NCI-H1417 (cell line): ENCODE measurements around the gene GDI1.

Source experiments
- DNase-seq, 3 experiments: peaks; one replicate each; lab custom pipeline; 2025; lab: John Stamatoyannopoulos, UW

GDI1 gene

DNA sequence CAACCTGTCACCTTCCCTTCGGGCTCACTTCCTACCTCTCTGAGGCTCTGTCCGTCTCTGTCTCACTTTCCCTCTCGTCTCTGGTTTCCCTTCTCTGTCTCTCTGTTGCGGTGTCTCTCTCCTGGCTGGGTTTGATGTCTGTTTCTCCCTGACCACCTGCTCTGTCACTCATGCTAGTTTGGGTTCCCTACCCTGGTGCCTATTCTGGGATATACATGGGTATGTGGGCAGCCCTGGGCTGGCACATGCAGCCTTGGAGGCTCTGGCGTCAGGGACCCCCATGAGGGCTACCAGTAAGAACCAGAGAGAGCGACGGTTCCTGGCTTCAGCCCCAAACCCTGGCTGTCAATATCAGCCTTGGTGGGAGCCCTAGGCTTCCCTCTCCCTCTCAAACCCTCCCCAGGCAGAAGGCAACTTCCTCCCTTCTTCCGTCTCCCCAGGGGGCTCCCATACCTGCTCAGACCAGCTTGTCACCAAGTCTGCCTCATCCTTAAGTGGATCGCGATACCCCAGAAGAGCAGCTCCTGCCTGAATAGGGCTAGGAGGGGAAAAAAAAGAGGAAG is 28.2 kb upstream of the GDI1 start:
- DNase-seq, result no peak

DNA sequence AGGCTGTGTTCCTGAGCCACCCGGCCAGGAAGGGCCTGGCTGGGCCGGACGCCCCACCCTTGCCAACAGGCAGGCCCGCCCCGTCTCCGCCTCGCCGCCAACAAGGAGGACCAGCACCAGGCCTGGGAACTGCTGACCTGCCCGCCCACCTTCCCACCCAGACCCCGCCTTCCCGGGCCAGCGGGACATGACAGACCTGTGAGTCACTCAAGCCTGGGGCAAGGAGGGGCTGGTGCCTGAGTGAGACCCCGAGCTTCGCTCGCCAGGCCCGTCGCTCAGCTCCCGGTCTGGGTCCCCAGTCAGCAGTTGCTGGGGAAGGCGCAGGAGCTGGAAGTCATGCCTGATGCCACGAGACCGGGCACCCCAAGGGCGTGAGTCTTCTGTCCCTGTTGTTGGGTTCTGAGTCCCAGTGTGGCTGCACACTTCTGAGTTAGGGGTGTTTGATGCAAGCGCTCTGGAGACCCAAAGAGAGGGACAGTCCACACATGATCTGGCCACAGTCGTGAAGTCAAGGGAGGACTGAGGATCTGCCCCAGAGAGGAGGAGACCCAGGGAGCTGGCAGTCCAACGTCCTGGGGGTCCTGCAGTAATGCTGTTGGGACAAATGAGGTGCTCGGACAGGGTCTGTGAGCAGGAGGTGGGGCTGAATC is 27.6 kb upstream of the GDI1 start, which contains the start of gene DNASE1L1:
Gene DNASE1L1 (minus strand): TSS at position 33 of the 650 bp plus-strand sequence. CDS start 3,686 bp downstream, outside the sequence.
- no peak for DNase-seq

DNA sequence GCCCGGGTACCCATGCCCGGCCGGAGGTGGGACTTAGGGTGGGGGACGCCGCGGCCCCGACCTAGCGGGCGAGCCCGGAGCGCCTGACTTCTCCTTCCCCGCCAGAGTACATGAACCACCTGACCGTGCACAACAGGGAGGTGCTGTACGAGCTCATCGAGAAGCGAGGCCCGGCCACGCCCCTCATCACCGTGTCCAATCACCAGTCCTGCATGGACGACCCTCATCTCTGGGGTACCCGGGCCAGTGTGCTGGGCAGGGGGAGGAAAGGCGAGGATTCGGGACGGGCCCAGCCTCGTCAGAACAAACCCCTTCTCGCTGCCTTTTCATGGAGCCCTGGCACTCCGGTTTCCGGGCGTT is 25.0 kb upstream of the GDI1 start:
- peak; percentile 62 to 75 (median 72) for DNase-seq

DNA sequence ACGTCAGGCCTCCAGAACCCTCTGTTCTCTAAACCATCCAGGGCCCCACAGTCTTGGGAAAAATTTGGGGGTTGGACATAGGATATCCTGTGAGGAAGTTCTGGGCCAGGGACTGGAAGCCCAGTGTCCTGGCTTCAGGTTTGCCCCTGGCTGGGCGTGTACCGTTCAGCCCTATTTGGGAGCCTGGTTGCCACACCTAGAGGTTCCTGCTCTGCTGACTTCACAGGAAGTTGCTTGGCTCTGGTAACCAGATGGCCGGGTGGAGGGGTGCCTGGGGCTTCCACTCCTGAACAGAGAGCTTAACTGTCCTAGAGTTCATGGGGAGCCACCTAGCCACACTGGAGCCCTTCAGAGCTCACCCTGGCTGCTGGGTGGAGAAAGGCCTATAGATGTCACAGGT is 24.5 kb upstream of the GDI1 start:
- DNase-seq, result no peak

DNA sequence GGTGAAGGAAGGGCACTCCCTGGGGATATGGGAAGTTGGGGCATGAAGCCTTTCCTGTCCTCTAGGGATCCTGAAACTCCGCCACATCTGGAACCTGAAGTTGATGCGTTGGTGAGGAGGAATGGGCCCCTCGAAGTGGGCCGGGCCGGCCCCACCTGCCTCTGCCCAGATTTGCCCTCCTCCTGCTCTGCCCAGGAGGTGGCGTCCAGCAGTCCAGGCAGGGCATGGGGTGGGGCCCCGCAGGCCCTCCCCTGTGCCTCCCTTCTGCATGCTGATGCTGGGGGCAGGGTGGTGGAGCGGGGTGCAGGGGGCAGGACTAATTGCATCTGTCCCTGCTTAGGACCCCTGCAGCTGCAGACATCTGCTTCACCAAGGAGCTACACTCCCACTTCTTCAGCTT is 23.8 kb upstream of the GDI1 start:
- DNase-seq, result no peak

DNA sequence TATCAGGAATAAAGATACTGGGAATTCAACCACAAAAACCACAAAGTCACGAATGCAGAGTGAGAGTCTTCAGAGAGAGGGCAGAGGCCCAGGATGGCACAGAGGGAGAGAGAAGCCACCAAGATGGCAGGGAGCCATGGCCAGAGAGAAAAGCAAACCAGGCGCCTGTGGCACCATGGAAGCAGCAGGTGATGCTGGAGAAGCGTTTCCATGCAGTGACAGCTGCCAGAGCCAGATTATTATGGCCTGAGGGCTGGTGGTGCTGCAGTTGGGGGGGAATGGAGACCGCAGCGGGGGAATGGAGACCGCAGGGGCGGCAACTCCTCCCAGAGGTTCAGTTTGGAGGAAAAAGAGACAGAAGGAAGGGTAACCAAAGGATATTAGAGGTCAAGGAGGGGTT is 19.8 kb upstream of the GDI1 start:
- peak in 1 of 3 experiments; percentile 32 for DNase-seq

DNA sequence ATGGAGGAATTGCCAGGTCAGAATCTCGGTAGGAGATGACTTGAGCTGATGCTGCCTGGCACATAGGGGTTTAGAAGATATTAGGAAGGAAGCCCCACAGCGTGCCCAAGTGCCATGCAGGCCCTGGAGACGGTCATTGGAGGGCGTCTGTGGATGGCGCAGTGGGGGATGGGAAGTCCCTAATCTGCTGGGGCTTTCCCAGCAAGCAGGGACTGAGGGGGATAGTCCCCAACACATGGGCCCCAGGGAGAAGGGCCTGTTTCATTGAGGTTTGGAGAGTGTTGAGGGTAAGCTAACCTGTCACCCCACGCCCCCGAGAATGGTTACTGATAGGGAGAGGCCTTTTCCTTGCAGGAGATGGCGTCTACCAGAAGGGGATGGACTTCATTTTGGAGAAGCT is 17.8 kb upstream of the GDI1 start:
- DNase-seq, result no peak

DNA sequence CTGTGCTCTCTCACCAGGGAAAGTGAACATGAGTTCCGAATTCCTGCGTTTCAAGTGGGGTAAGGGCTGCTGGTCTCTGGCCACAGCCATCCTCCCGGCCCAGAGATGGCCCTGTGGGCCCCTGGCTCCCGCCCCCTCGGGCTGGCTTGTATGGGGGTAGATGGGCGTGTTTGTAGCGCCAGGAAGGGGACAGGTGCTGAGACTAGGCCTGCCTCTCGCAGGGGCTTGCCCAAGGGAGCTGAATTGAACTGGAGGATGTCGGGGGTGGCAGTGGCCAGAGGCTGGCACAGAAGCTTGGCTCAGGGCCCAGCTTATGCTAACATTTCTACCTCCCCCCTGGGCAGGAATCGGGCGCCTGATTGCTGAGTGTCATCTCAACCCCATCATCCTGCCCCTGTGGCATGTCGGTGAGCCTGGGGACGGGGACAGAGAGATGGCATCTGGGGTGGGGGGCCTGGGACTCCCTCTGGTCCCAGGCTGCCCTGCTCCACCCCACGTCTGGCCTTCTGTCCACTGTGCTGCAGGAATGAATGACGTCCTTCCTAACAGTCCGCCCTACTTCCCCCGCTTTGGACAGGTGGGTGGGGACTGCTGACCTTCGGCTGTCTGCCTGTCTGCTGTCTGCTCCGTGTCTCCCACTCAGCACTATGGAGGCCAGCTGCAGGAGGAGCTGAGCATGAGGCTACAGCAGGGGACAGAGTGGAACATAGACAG is 17.1 kb upstream of the GDI1 start:
- DNase-seq, result peak in 1 of 3 experiments; percentile 29

DNA sequence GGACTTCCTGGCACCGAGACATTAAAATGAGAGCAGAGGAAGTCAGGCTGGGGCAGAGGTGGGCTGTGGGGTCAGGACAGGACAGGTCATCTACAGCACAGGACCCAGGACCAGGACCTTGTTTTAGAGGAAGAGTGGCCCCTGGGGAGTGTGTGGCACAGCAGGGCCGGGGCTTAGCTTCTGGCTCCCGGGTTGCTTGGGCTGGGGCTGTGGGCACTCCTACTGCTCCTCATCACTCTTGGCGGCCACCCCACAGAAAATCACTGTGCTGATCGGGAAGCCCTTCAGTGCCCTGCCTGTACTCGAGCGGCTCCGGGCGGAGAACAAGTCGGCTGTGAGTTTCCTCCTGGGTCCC is 16.6 kb upstream of the GDI1 start:
- DNase-seq, result no peak

DNA sequence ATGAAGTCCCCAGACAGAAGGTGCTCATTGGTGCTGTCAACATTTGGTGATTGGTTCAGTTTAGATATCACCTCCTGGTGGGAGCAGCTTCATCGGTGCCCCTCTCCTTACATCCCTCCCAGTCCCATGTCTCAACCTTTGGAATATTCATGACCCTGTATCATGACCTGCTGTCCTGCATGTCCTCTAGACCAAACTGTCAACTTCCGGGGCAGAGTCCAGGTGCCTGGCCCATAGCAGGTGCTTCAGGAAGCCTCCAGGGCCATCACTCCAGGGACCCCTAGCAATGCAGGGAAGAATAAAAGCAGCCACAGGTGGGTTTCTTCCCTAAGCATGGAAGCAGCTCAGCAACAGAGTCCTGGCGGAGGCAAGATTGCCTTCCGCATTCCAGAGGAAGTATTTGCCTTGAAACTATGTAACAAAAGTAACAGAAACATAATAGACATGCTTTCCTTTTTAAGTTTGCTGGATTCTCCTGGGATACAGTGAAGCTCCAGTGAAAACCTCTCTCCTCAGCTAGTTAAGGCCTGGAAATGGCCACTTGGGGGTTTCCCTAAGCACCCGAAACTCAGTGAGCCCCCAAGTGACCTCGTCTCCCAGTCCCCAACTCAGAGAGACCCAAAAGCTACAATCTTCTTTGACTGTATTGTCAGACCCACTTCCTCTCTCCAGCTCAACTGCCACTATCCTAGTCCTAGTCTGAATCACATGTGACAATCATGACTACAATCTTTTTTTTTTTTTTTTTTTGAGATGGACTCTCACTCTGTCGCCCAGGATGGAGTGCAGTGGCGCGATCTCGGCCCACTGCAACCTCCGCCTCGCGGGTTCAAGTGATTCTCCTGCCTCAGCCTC is 9.8 kb upstream of the GDI1 start:
- no peak for DNase-seq

DNA sequence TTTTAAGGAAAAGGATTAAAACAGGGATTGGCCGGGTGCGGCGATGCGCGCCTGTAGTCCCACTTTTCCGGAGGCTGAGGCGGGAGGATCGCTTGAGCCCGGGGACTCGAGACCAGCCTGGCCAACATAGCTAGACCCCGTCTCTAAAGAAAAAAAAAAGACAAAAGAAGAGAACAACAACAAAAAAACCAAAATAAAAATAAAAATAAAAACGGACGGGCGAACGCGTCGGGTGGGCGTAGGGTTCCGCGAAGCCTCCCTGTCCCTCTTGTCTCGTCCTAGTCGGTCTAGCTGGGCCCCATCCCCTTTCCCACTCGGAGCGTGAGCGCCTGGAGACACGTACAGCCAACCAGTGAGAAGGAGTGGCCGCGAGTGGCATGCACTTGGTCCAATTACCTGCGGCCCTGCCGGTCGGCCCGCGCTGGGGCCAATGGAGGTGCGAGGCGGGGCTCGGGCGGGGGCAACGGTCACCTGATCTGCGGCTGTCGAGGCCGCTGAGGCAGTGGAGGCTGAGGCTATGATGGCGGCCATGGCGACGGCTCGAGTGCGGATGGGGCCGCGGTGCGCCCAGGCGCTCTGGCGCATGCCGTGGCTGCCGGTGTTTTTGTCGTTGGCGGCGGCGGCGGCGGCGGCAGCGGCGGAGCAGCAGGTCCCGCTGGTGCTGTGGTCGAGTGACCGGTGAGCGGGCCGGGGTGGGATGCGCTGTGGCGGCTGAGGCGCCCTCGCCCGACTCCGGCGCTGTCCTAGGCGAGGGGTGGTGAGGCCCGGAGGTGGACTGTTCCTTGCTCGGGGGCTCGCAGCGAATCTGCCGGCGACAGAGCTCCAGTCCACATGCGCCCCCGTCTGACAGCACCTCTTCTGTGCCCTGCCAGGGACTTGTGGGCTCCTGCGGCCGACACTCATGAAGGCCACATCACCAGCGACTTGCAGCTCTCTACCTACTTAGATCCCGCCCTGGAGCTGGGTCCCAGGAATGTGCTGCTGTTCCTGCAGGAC is 8.5 kb upstream of the GDI1 start, which contains the start of gene ATP6AP1:
Gene ATP6AP1 (plus strand): TSS at position 502 of the 996 bp plus-strand sequence. CDS start 16 bp downstream, at position 518.
- DNase-seq, result peak; percentile 89 to 98 (median 94)

DNA sequence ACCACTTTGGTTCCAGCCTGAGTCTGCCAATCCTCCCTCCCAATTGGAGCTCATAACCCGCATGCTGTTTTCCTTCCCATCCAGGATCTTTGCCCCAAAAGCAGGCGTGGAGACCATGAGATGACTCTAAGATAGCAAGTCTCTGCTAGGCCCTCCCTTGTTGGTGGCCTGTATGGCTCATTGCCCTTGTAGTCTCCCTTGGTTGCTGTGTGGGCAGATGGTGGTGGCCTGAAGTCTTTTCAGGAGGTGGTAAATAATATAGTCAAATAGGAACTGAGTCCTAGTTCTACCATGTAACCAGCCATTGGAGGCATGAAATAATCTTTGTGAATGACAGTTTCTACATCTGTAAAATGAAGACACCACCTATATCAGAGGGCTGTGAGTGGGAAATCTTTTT is 7.2 kb upstream of the GDI1 start:
- DNase-seq, result no peak

DNA sequence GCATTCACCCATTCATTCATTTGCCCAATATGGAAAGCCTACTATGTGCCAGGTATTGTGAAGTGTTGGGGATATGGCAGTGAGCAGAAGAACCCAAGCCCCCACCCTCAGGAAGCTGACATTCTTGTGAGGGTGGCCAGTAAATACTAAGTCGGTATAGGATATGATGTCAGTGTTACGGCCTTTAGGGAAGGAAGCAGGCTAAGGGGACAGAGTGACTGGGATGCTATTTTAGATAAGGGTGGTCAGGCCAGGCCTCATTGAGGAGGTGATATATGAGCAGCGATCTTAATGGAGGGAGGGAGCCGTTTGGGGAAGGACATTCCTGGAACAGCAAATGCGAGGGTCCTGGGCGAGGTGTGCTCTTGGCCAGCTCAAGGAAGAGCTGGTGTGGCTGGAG is 6.5 kb upstream of the GDI1 start:
- no peak for DNase-seq

DNA sequence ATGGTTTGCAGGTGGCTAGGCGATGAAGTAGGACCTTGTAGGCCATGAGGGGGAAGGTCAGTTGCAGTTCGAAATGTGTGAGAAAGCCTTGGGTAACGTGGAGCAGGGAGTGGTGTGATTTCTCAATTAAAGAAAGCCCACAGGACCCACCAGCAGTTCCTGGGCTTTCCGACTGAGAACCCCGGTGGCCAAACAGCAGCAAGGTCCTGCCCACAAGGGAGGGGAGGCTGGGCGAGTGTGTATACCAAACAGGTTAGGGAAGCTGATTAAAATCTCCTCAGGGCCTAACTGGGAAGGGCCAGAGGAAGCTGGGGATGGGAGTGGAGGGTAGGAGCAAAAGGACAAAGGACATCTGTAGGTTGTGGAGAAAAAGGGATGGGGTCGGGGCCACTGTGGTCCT is 6.0 kb upstream of the GDI1 start:
- DNase-seq, result no peak

DNA sequence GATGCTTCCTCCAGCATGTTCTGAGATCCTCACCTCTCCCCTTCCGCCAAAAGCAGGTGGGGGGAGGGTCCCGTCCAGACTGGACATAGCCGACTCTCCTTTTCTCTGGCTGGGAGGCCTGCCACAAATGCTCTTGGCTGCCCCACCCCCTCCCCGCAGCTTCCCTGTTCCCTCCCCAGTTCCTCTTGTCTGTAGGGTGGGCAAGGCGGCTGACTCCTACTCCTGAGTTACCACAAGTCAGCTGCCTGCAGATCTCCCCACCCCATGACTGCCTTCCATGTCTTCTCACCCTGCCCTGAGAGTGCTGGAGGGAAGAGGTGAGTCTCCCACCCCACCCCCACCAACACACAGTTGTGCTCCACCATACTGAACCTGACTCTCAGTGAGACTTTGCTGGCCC is 5.6 kb upstream of the GDI1 start:
- no peak for DNase-seq

DNA sequence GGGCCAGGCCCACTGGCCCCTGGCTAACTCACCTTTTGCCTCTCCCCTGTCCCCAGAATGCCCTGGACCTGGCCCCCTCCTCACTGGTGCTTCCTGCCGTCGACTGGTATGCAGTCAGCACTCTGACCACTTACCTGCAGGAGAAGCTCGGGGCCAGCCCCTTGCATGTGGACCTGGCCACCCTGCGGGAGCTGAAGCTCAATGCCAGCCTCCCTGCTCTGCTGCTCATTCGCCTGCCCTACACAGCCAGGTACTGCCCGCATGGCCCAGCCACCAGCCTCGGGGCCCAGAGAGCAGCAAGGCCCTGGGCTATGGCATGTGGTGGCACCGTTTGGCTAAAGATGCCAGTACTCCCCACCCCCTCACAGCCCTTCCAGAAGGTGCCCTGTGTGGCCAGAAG is 4.7 kb upstream of the GDI1 start:
- no peak for DNase-seq

DNA sequence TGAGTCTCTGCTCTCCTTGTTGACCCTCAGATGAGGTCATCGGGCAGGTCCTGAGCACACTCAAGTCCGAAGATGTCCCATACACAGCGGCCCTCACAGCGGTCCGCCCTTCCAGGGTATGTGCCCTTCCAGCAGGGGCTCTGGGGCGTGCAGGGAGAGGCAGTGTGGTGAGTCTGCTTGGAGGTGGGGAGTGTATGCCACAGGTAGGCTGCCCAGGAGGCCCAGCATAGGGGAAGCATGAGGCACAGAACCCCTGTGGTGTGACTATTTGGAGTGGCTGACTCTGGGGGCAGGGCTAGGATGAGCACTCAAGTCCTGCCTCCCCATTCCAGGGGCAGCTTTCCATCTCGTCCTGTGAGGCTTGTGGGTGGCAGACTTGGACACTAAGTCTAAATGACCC is 3.3 kb upstream of the GDI1 start:
- DNase-seq, result no peak

DNA sequence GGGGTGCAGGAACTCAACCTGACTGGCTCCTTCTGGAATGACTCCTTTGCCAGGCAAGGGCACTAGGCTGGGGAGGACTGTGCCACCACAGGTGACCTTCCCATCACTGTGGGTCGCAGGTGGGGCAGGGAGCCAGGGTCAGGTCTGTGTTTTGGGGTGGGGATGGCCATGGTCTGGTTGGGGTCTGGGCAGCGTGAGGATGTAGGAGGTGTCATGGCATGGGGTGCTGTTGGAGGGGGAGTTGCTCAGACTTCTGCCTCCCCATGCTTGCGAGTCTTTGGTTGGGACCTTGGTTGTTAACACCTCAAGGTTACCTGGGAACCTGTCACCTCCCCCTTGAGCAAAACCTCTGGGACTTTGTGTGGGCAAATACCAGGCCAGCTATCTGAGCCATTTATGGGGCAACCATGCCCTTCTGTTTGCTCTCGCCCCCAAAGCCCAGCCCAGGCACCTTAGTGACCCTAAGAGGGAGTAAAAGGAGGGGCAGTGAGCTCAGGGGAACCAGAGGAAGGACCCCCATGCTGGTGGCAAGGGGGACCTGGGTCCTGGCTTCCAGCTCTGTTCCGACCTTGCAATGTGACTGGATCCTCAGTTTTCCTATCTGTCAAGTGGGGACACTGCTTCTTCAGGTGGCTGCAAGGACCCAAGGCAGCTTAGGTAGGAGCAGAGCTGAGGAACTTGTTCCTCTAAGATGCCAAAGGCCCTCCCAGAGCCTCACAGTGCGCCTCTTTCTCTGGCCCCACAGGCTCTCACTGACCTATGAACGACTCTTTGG is 2.4 kb upstream of the GDI1 start:
- no peak for DNase-seq

DNA sequence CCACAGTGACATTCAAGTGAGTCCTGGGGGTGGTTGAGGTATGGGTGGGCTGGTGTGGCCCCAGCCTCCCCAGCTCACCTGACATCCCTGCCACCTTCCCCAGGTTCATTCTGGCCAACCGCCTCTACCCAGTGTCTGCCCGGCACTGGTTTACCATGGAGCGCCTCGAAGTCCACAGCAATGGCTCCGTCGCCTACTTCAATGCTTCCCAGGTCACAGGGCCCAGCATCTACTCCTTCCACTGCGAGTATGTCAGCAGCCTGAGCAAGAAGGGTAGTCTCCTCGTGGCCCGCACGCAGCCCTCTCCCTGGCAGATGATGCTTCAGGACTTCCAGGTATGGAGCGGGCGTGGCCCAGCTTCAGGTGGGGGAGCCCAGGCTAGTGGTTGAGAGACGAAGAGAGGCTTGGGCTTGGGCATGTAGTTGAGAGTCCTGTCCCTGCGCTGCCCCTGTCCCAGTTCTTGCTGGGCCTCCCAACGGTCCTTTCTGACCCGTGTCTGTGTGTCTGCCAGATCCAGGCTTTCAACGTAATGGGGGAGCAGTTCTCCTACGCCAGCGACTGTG is 1.7 kb upstream of the GDI1 start:
- no peak for DNase-seq

DNA sequence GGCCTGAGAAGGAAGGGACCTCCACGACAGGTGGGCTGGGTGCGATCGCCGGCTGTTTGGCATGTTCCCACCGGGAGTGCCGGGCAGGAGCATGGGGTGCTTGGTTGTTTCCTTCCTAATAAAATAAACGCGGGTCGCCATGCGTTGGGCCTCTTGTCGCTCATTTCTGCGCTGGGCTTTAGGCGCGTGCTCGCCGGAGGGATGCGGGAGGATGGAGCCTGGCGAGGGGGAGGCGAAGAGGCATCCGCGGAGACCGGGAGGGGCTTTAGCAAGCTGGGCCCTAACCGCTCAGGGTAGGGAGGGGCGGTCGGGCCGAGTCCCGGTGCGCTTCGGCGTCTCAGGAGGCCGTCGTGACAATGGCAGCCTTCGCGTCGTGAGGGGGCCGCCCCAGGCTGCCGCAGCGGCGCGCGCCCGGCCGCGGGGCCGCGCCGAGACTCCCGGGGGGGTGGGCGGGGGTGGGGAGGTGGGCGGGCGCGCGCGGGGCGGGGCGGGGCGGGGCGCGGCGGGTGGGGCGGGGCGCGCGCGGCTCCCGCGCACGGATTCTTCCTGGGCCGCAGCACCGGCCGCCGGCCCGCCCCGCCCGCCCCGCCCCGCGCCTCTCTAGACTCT is 476 bp upstream of the GDI1 start:
- DNase-seq, result peak; percentile 67 to 73 (median 70)
